Suprapubic skin (tissue), 4 donors: ENCODE results near the gene TMEM45B.

Experiments
- POLR2A ChIP-seq, 2 donors: fragments of 450-650 bp; IDR thresholded peaks; one replicate each; pipeline ENCODE4 v1.6.1; 2017; ENCODE audit warnings: antibody characterized with exemption in 2 of 2, mild to moderate bottlenecking in 2 of 2, moderate library complexity in 2 of 2
- POLR2AphosphoS5 ChIP-seq, 3 donors: sonication (generic); formaldehyde crosslinking; IDR thresholded peaks; one replicate each; pipeline ENCODE4 v1.6.1; 2017; ENCODE audit warnings: antibody characterized with exemption in 3 of 3
- TF ChIP-seq, protein P1 (sequence below), 2 donors: fragments of 200-600 bp in 1 of 2; fragments of 450-650 bp in 1 of 2; sonication (generic) in 1 of 2; IDR thresholded peaks; one replicate each; pipeline ENCODE4 v1.5.1; 2016 to 2019; ENCODE audit warnings: antibody characterized with exemption in 2 of 2, mild to moderate bottlenecking in 1 of 2, moderate library complexity in 1 of 2

DNA sequence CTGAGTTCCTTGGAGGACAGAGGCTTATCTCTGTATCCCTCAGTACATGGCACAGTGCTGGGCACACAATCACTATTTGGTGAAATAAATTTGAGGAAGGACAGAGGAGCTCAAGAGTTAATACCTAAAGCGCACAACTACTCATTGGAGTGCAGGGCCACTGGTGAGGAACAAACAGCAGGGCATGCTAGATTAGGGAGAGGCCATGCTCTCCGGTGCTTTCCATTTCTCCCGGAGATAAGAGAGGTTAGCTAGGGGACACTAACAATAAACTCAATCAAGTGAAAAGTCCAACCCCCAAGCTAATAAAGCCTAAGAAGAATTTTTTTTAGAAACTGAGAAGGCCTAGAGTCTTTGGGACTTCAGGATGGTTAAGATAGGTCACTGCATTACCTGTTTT lies 50.7 kb downstream of the TMEM45B start:
- TF ChIP-seq POLR2AphosphoS5 (IDR thresholded peaks at IDR 0.05) (no peak), POLR2A (IDR thresholded peaks at IDR 0.05) (no peak)
- TF ChIP-seq, protein P1, sequence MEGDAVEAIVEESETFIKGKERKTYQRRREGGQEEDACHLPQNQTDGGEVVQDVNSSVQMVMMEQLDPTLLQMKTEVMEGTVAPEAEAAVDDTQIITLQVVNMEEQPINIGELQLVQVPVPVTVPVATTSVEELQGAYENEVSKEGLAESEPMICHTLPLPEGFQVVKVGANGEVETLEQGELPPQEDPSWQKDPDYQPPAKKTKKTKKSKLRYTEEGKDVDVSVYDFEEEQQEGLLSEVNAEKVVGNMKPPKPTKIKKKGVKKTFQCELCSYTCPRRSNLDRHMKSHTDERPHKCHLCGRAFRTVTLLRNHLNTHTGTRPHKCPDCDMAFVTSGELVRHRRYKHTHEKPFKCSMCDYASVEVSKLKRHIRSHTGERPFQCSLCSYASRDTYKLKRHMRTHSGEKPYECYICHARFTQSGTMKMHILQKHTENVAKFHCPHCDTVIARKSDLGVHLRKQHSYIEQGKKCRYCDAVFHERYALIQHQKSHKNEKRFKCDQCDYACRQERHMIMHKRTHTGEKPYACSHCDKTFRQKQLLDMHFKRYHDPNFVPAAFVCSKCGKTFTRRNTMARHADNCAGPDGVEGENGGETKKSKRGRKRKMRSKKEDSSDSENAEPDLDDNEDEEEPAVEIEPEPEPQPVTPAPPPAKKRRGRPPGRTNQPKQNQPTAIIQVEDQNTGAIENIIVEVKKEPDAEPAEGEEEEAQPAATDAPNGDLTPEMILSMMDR (IDR thresholded peaks at IDR 0.05), result no peak
